RPMI7951 (cell line): ENCODE measurements around the gene SEC16A. TPM values are rescaled to one million over a fixed set of nuclear protein-coding genes. Genes with fewer than 3 reads are reported as not detected.

Source experiments
- DNase-seq: peaks from one replicate; pipeline ENCODE4 v3.0.0-alpha.2; 2012; ENCODE audit warnings: low read depth
- total RNA-seq: library from RNA; depleted of rRNA; stranded (reverse); fragments of >200 nt; shearing (Covaris generic); gene quantifications from 2 replicates; pipeline ENCODE4 v1.2.3, GENCODE V29; 2014

The SEC16A gene
- total RNA-seq, 1 experiment from 2014 or later, result 14.5 TPM

DNA sequence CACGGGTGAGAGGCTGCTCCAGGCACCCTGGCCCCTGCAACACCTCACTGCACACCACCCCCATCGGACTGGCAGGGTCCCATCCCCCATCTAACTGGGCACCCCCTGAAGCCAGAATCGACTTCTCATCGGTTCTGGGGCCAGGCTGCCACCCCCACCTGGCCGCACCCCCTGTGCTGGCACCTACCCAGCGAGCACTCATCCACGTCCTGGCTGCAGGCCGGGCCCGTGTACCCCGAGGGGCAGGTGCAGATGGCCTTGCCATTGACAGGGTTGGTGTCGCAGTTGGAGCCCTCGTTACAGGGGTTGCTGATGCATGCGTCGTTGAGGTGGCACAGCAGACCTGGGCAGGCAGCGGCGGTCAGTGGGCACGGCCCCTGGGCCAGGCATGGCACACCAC lies 35.1 kb upstream of the SEC16A start:
- DNase-seq, result no peak

DNA sequence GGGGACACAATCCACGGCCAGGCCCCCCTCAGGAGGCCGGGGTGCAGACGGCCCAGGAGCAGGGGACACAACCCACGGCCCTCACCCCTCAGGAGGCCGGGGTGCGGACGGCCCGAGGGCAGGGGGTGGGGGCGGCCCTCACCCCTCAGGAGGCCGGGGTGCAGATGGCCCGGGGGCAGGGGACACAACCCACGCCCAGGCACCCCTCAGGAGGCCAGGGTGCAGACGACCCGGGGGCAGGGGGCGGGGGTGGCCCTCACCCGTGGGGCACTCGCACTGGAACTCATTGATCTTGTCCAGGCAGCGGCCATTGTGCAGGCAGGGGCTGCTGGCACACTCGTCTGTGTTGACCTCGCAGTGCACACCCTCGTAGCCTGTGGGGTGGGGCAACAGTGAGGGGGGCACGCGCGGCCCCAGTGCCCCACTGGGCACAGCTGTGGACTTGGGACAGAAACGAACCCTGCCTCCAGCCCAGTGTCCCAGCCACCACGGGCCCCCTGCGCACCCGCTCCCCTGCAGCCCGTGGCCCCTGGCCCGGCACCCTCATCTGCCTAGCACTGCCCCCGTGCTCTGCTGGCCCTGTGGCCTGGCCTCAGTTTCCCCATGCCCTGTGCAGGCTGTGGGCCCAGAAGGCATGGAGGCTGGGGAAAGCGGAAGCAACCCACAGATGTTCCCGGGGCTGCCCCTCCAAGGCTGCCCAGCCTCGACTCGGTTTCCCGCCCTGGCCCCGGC lies 34.3 kb upstream of the SEC16A start:
- no peak for DNase-seq

DNA sequence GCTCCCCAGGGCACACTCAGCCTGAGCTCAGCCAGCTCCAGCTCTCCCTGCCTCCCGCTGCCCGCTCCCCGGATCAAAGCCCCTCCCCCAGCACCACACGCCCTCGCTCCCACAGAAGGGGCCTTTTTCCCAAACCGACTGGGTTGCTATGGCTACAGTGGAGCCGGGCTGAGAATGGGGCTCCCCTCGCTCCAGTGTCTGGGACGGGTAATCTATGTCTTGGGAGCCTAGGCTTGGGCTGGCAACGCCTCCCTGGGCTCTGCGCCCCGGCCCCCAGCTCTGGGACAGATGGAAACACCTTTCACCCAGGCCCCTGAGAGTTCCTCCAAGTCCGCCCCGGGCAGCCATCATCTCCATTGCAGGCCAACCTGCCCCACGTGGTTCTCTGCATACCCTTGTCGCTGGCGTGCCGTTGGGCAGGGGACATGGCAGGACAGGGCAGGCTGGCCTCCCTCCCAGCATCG lies 33.4 kb upstream of the SEC16A start:
- no peak for DNase-seq

DNA sequence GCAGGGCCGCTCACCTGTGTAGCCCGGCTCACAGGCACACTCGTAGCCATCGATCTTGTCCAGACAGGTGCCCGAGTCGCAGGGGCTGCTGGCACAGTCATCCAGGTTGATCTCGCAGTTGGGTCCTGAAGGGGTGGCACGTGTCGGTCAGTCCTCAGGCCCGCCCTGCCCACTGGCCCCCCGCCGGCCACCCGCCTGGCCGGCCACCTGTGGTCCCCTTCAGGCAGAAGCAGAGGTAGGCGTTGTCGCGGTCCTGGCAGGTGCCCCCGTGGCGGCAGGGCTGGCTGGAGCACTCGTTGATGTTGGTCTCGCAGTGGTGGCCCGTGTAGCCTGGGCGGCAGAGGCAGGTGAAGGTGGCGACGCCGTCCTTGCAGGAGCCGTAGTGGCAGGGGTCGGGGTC lies 32.4 kb upstream of the SEC16A start:
- DNase-seq, result no peak

DNA sequence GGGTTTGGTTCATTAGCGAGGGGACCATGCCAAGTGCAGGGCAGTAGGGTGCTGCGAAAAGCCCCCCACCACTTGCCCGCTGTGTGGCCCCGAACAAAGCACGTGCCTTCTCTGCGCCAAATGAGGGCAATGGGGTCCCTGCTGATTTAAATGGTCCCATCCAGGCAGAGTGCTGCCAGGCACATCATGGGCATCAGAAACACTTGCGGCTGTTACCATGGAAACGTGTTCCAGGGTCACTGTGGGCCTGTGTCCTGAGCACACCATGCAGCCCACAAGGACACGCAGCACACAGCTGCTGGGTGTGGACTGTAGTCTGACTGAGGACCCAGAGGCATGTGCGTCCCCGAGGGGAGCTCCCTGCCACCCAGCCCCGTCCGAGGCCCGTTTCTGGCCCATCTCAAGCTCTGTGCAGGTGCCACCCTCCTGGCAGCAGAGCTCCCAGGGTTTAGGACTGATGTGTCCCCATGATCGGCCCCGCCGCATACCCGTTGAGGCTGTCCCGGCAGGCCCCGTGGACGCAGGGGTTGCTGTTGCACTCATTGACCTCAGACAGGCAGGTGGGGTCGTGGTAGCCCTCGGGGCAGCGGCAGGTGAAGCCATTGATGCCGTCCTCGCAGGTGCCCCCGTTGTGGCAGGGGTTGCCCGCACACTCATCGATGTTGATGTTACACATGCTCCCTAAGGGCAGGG lies 31.3 kb upstream of the SEC16A start:
- no peak for DNase-seq

DNA sequence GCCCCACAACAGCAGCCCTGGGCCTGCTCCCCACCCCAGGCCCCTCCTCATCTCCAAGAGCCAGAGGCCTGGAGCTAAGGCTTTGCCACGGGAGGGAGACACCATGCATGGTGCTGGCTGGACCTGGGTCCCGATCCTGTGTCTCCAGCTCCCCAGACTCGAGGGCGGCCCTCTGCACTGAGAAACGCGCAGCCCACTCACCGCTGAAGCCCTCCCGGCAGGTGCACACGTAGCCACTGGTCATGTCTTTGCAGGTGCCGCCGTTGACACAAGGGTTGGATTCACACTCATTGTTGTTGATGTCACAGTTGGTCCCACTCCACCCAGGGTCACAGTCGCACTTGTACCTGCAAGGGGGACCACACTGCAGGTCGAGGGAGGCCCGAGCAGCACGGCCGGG lies 30.4 kb upstream of the SEC16A start:
- DNase-seq, result no peak

DNA sequence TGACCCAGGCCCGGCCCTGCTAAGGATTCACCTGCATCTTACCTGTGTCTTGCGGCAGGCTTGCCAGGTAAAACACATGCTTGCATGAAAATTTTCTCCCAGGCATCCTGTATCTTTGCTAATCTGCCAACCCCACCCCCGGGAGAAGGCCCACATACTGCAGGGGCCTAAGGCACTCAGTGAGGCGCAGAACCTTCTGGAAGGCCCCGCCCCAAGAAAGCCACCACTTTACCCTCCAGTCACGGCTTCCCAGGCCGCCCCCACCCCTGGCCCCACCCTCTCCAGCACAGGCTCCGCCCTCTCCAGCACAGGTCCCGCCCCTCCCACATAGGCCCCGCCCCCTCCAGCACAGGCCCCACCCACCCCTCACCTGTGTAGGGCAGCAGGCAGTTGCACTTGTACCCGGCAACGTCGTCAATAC lies 29.8 kb upstream of the SEC16A start:
- no peak for DNase-seq

DNA sequence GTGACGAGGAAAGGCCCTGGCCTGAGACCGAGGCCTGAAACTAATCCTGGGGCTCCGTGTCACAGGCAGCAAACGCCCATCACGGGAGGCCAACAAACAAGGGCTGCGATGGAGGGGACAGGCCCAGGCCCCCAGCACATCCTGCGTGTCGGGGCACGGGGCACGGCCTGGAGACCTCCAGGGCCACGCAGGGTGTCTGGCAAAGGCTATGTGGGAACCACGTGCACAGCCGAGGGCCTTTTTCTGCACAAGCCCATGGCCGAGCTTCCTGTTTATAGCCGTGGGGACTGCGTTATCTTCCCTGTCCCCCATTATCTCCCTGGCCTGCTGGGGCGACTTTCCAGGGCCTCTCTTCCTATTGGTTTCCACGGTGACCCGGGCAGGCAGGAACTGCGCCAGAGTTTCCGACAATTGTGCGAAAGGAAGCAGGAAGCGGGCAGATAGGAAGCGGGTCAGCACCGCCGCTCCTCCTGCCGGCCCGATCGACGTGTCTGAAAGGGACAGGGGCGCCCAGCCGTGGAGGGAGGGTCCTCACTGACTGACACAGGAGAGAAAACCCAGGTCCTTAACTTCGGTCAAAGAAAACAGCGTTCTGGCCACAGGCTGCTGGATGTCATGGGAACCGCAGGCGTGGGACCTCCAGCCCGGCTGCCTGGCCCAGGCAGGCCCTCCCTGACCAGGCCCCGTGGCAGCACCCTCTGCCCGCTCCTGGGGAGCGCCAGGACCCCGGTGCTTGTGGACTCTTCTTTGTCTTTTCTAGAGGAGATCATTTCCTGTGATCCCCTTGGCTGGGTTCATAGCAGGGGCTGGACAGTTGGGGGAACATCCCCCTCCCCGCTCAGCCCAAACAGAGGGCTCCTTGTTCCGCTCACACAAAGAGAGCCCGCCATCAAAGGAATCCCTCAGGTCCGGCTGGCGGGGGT lies 29.1 kb upstream of the SEC16A start:
- no peak for DNase-seq

DNA sequence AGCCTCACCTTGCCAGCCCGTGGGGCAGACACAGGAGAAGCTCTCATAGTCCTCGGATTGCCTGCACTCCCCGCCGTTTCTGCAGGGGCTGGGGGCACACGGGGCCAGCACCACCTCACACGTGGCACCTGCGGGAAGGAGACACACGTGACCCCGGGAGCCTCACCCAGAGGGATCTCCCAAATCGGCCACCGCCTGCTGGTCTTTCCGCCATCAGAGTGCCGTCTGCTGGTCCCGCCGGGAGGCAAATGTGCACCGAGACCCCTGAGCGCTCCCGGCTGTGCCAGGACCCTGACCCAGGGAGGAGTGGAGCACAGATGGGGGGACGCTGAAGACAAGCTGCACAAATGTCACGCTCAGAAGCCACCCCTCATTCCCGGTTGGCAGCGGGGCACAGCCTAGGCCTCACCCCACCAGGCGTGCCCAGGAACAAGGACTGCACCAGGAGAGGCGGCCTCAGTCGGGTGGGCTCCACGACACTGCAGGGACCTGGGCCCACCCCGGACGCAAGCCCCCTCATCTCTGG lies 28.4 kb upstream of the SEC16A start:
- no peak for DNase-seq

DNA sequence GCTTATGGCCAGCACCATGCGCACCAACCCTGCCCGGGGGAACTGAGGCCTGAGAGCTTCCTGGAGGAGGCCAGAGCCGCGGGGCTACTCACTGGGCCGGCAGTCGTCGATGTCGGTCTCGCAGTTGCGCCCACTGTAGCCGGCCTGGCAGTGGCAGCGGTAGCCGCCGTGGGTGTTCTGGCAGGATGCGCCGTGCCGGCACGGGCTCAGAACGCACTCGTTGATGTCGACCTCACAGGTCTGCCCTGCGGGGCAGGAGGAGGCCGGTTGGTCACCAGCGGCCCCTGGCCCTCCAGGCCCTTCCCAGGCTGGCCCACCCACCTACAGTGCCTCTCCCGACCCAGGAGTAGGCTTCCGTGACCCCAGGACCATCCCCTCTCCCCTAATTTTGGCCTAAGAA lies 27.7 kb upstream of the SEC16A start:
- no peak for DNase-seq

DNA sequence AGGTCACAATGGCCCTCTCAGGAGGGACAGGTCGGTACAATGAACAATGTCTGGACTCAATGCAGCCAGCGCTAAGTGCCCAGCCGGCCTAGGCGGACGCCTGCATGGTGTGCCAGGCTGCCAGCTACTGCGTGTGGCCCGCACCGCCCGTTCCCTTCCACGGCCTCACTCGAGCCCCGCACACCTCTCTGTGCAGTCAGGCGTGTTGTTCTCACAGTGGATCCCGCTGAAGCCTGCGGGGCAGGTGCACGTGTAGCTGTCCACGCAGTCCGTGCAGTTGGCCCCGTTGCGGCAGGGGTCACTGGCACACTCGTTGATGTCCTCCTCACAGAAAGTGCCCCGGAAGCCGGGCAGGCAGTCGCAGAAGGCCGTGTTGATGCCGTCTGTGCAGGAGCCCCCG lies 26.7 kb upstream of the SEC16A start:
- no peak for DNase-seq

DNA sequence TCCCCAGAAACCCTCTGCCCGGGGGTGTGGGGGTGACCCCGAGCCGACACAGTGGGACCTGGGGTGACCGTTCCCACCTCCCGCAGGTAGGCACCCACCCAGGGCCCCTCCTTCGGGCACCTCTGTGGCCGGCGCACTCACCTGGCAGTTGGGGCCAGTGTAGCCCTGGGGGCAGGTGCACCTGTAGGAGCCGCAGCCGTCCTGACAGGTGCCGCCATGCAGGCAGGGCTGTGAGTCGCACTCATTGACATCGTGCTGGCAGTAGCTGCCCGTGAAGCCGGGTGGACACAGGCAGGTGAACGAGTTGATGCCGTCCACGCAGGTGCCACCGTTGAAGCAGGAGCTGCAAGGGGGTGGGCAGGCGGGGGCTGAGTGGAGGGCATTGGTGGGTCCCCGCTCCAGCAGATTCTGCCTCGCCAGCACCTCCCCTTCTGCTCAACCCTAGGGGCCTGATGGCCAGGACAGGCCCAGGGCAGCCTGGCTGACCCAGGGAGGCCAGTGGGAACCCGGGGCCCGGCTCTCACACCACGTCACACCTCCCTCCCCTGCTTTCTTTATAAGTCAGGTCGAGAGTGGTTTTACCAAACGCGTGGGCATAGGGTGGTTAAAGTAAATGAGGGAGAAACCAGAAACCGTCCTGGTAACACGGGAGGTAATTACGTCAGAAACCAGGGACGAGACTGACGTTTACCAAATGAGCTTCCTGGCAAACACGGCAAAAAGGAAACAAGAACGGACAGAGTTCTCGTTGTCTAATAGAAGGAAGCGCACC lies 26.1 kb upstream of the SEC16A start:
- DNase-seq, result no peak

DNA sequence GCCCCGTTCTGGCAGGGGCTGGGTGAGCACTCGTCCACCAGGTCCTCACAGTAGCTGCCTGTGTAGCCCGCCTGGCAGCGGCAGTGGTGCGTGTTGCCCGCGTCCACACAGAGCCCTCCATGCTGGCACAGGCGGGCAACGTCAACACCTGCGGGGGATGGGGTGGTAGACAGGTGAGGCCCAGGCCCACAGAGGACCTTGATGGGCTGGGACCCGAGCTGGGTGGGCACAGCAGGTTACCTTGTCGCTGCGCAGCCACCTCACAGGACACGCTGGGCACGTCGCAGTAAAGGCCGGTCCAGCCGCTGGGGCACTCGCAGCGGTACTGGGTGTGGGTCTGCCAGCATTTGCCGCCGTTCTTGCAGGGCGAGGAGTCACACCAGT lies 25.1 kb upstream of the SEC16A start:
- DNase-seq, result no peak

DNA sequence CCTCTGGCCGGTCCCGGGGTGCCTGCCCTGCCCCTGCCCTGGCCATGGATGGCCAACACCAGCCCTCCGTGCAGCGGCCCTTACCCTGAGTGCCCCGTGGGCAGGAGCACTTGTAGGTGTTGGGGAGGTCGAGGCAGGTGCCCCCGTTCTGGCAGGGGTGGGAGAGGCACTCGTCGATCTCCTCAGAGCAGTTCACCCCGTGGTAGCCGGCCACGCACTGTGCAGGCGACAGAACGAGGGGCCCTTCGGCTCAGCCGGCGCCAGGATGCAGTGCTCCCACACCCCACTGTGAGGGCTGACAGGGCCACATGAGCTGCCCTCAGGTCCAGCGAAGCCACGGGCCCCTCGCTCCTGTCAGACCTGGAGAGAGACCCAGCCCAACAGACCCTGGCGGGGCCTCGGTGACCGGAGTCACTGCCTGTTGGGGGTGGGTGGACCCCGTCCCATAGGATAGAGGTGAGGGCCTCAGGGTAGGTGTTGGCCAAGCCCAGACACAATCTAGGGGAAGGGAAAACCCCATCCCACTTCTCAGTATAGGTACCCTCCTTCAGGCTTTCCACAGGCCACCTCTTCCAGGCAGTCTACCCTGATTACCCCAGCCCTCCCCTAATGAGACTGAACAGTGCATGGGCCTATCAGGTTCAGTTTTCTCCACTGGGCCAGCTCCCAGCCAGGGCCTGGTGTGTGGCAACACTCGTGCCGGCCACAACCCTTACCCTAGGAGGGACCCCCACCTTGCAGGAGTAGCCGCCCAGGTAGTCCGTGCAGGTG lies 24.6 kb upstream of the SEC16A start:
- no peak for DNase-seq

DNA sequence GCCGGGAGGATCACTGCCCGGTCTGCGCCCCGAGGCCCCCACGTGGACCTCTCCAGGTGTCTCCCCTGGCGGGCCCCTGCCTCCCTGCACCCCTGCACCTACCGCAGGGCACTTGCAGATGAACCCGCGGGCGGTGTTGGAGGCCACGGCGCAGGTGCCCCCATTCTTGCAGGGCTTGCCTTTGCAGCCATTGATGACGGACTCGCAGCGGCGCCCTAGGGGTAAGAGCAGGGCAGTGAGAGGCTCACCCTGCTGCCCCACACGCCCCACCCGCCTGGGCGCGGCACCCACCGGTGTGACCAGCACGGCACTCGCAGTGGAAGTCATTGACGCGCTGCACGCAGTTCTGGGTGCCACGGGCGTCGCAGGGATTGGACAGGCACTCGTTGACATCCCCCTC lies 23.6 kb upstream of the SEC16A start:
- DNase-seq, result no peak

DNA sequence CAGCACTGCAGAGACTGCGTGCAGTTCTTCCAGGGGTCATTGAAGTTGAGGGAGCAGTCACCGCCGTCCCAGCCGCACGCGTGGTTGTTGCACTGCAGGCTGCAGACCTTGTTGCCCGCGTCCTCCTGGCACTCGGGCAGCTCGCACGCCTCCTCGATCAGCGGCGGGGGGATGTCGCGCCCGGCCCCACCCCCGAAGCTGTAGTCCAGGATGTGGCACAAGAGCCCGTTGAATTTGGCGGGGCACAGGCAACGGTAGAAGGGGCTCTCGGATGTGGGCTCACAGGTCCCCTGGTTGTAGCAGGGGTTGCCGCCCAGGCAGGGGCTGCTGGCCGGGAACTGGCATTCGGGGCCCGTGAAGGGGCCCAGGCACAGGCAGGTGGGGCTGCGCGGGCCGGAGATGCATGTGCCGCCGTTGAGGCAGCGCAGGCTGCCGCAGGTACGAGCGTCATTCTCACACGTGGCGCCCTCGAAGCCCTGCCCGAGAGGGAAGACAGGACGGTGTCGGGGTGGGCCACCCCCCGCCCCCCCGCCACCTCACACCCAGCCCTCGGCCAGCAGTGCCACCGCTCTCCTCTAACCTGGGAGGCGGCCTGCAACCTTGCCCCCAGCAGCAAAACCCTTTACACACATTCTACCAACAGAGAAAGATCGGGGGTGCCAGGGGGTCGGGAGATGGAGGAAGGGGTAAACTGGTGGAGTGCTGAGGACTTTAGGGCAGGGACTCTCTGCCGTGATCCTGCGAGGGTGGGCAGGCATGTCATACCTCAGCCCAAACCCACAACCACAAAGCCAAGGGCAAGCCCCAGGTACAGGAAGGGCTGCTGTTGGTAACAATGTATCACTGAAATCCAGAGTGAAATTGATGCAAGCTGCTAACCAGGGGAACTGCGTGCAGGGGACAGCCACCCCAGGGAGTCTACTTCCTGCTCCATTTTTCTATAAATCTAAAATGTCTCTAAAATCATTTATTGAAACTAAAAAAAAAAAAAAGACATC lies 22.9 kb upstream of the SEC16A start:
- no peak for DNase-seq

DNA sequence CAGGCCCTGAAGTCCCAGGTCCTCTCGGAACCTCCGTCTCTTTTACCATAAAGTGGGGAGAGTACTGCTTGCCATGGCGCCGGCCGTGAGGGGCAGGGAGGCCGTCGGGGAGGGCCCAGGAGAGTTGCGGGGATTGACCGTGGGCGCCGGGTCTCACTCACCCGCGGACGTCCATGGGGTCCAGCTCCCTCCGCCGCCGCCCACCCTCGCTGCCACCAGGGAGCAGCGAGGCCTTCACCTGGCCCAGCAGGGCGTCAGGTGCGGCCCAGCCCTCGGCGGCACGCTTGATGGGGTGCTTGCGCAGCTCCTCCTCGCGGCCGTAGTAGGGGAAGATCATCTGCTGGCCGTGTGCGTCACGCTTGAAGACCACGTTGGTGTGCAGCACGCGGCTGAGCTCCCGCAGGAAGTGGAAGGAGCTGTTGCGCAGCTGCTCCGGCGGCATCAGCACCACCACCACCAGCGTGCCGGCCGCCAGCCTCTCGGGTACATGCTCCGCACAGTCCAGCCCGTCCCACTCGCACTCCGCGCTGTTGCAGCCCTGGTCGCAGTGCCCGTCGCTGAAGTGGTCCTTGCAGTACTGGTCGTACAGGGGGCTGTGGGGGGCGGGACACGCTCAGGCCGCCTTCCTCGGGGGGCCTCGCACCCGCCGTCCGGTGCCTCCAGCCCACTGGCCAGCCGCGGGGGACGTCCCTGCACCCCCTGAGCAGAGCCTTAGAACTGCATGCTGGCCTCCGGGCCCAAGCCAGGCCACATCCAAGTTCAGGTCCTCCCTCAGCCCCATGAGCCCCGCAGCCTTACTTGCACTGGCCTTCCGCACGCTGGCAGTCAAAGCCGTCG lies 21.9 kb upstream of the SEC16A start:
- DNase-seq, result no peak

DNA sequence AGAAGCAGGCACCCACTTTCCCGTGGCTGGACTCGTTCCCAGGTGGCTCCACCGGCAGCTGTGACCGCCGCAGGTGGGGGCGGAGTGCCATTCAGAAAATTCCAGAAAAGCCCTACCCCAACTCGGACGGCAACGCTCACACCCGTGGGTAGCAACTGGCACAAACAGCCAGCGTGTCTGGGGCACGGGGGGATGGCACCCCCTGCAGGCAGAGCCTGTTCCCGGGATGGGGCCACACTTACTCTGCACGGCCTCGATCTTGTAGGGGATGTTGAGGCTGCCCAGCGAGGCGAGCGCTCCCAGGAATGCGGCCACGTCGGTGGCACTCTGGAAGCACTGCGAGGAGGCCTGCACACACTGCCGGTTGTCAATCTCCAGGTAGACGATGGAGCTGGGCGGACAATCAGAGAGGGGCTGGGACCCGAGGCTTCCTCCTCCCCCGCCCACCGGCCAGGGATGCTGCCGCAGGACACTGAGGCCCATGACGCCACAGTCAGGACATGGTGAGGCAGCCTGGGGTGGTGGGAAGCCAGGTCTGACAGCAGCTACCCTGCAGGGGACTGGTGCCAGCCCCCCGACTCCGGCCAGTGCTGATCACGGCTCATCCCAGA lies 20.2 kb upstream of the SEC16A start:
- no peak for DNase-seq
